Jurkat, Clone E6-1 (cell line): ENCODE data around the gene CLEC16A.
A peak's percentile ranks its signal among the peaks of the same experiment; 100 is the strongest.
"Not testable (repeated sequence)": the region's sequence is repeated elsewhere in the genome, so short reads cannot be mapped to it uniquely, and the experiment has no call there.

Experiments used
- DNase-seq: peaks from one replicate; pipeline ENCODE4 v3.0.0-alpha.2; 2011; ENCODE audit warnings: low read depth, low spot score
- H3K4me3 ChIP-seq: 2 replicates; pipeline ENCODE4 v1.5.1; 2011; ENCODE audit warnings: mild to moderate bottlenecking, low read length, control low read depth, moderate library complexity

The CLEC16A gene

DNA sequence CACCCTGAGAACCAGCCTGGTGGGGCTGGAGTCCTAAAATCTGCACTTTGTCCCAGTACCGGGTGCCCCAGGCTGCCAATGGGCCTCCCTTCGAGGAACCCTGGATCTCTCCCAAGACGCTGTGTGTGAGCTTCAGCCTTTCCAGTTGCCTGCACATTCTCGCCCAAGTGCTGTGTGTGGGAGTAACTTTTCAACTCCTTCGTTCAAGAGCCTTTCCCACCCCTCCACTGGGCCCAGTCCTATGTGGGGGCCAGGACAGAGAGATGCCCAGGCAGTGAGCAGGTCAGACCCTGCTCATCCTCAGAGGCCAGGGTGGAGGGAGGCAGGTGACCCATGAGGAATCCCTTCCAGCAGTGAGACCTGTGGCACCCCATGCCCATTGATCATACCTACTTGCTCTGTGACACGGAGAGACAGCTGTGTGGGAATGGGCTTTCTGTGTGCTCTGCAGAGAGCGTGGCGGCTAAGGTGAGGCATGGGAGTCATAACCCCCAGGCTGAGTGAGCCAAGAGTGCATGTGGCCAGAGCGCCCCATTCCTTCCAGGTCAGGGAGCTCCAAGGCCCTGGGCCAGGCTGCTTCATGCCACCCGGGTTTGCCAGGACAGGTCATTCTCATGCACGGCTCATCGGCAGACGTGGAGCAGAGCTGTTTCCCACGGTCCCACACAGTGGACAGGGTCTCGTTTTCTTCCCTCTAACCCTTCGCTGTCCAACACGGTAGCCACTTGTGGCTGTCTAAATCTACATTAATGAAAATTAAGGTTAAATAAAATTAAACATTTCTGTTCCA is 154.4 kb downstream of the CLEC16A start:
- H3K4me3 ChIP-seq = no peak overlapping the region
- no peak for DNase-seq

DNA sequence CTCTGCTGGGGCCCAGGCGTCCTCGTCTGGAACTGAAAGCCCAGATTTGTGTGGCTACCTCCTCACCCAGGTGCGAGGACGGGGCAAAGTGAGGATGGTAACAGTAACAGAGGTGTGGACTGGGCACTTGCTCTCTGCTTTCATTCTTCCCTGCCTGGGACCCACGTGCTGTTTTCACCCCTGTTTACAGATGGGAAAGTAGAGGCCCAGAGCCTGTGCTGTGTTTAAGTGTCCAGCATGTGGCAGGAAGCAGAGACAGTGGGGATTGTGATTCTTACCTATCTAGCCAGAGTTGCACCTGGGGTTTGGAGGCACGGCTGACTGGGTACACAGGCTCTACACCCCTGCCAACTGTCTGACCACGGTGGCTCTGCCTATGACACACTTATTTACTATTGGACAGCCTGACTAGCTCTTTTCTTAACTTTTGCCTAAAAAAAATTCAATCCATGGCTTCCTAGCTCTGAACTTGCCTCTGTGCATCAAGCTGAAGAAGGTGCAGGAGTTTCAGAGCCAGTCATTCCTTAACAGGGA is 155.4 kb downstream of the CLEC16A start:
- no peak for DNase-seq
- H3K4me3 ChIP-seq = no peak overlapping the region

DNA sequence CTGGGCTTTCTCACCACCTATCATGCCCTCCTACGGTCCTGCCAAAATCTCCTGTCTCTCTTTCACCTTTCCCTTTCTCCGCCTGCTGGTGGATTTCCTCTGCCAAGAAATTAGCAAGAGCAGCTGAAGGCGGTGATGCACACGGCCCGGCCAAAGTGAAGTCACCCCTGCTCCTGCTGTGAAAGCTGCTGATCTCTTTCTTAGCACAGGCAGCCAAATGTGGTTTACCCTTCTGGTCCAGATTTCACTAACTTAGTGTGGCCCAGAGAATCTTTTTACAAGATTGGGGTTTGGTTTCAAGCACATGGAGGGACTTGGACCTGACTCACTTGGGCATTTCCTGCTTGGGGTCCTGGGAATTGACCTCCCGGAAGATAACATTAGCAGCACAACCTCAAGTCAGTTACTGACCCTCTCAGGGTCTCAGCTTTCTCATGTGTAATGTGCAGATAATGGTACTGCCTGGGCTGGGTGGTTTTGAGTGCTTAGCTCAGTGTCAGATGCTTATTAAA is 155.9 kb downstream of the CLEC16A start:
- no peak overlapping the region for H3K4me3 ChIP-seq
- DNase-seq = no peak

DNA sequence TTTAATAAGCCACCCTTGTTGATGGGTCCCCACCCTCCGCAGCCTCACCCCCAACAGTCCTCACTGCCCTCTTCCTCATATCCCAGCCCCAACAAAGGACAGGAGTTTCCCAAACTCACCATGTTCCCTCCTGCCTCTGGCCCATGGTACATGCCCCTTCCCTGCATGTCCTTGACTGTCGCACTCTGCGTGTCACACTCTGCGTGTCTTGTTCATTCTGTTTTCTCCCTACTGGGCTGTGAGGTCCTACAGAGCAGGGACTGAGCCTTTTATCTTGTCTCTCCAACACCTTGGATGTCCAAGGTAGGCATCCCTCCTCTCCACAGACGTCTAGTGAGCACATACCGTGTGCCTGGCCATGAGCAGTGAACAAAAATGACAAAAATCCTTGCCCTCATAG is 156.9 kb downstream of the CLEC16A start:
- DNase-seq = no peak
- no peak overlapping the region for H3K4me3 ChIP-seq

DNA sequence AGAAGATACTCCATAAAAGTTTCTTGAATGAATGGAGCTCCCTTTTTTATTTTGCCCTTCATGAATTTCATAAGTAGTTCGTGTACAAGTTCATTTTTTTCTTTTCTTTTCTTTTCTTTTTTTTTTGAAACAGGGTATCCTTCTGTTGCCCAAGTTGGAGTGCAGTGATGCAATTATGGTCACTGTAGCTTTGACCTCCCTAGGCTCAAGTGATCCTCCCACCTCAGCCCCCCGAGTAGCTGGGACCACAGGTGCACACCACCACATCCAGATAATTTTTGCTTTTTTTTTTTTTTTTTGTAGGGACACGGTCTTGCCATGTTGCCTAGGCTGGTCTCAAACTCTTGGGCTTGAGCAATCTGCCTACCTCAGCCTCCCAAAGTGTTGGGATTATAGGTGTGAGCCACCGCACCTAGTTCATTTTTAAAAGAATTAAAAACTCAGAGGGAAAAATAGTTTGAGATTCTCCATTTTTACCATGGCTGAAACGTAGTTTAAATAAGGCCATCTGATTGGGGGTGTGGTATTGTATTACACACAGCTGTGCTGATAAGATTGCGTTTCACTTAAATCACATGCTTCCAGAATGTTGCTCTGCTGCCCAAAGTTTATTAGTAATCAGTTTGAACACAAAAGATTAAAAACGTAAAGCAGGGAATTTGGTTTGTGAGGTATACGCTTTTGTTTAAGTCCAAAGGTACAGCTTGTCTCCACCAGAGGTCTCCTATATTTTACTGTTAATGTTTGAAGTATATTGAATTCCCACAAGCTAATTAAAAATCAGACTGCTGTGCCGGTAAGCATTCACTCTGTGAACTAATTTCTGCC is 157.5 kb downstream of the CLEC16A start:
- H3K4me3 ChIP-seq = no peak overlapping the region
- no peak for DNase-seq

DNA sequence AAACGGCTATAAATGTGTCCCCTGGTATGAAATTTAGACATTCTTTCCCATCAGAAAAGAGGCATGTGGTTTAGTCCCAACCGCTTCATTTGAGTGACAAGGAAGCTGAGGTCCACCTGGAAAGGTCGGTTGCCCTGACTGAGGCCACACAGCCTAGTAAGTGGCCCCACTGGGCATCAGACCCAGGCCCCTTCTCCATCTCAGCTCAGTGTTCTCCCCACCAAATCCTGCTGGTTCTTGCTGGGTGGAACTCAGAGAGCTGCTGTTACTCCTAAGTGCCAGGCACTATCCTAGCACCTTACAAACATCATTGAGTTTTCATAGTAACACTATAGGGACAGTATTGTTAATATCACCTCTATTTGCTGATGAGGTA is 158.1 kb downstream of the CLEC16A start:
- H3K4me3 ChIP-seq = no peak overlapping the region
- no peak for DNase-seq

DNA sequence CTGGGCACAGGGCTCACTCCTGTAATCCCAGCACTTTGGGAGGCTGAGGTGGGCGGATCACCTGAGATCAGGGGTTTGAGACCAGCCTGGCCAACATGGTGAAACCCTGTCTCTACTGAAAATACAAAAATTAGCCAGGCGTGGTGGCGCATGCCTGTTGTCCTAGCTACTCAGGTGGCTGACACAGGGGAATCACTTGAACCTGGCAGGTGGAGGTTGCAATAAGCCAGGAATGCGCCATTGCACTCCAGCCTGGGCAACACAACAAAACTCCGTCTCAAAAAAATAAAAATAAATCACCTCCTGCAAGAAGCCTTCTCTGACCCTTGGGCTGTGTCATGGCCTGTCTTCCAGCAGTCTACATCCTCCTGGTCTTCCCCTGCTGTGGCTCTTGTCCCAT is 158.9 kb downstream of the CLEC16A start:
- H3K4me3 ChIP-seq, DNase-seq: not testable (repeated sequence)

DNA sequence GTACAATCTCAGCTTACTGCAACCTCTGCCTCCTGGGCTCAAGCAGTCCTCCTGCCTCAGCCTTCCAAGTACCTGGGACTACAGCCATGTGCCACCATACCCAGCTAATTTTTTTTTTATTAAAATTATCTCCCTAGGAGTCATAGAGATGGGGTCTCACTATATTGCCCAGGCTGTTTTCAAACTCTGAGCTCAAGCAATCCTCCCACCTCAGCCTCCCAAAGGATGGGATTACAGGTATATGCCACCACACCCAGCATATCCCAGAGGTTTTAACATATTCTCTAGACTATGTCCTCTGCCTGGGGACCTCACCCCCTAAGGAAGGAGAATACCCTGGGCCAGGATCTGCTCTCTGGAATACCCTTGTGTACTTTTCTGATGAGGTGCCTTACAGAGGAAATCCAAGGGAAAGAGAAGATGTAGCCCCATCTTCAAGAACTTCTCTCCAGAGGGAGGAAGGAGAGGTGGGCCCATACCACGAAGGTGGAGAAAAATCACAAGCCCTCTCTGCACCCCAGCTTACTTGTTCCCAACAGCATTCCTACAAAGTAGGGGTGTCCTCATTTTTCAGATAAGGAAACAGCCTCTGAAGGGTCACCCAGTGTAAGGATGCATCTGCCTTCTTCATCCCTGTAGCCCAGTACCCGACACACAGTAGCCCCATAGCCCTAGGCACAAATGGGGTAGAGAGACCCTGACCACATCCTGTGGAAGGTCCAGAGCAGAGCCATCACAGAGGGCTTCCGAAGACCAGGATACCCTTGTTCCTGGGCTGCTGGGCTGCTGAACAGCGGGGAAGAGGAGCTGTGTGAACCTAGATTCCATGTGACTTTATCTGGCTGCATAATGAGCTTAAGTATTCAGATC is 160.0 kb downstream of the CLEC16A start:
- H3K4me3 ChIP-seq = no peak overlapping the region
- no peak for DNase-seq

DNA sequence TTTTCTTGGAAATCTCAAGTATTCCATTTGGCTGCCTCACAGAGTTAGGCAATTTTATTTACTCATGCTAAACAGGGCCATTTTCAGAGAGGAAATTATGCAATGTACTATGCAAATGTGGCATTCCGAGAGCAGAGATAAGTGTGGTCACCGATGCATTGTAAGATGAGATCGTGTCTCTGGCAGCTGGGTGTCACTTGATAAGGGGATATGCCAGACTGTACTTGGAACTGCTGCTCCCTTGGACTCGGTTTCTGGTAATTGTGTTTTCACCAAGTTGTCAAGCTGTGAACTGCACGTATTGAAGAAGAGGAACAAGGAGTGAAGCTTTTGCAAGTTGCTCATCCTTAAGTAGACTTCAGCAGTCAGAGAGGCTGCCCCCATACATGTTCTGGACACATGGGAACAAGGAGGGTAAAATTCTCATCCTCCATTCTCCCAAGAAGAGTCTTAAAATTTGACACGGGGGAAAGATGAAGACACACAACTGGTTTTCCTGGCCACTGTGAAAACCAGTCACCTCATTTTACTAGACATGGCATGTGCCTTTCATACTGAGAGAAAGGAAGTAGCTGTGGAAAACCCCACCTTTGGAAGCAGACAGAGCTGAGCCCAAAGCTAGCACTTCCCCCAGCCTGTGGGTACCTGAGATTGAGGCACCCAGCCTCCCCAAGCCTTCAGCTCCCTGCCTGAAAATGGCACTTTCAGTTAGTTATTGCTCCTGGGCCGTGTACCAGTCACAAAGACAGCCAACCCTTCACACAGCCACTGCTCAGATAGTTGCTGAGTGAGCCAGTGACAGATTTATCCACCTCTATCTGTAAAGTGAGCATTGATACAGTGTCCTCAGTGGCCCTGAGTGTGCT is 160.9 kb downstream of the CLEC16A start:
- DNase-seq = peak; percentile 78
- no peak overlapping the region for H3K4me3 ChIP-seq

DNA sequence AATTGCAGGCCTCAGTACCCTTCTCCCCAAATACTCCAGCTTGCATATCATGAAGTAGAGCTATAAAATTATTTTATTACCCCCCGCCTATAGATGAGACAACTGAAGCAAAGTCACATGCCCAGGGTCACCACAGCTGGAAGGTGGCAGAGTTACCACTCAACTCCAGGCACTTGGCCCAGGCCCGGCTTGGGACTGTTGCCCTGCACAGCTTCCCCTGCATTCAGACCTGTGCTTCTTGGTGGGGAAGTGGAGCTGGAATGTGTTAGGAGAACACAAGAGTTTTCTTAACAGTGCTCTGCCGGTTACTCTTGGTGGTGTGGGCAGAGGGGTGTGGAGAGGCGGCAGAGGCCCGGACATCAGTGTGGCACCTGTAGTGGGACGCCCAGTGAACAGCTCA is 162.4 kb downstream of the CLEC16A start:
- no peak for DNase-seq
- no peak overlapping the region for H3K4me3 ChIP-seq

DNA sequence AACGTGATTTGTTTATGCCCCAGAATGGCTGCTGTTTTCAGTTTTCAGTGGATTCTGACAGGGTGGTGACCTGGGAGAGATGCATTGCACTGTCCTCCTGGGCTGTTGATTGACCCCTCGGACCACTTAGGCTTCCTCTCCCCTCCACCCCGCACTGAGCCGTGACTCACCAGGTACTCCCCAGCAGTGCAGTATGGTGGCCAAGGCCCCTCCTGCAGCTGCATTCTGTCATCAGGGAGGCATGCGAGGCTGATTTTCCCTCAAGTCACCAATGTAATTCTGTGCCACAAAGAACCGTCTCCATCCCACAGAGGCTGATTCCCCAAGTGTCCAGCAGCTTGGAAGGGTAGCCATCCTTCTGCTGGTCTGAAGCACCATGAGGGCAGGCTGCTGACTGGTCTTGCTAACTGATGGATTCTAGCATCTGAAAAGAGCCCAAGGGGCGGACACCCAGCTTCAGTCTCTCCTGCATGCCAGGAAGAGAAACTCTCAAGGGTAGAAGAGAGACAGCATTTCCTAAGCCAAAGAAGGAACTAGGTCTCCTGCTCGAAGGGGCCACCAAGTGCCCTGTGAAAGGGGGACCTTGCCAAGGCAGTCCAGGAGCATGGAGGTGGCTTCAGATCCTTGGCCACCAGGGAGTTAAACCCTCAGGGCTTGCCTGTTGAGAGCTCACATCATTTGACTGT is 163.6 kb downstream of the CLEC16A start:
- no peak for DNase-seq

DNA sequence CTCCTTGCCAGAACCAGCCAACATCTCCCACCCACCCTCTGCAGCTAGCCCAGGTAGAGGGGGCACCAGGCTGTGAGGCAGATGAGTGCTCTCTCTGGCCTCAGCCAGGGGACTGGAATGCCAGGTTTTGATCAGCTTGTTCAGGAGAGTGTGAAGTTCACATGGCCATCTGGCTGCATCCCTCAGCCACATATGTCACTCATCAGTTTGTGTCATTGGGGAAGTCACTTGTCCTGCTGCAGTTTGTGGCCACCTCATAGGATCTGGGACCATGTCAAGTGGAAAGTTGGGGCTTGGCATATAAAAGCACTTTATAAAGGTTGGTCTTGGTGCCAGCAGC is 164.1 kb downstream of the CLEC16A start:
- H3K4me3 ChIP-seq = no peak overlapping the region
- no peak for DNase-seq

More for the DNA sequence above, 163.6 kb downstream of the CLEC16A start:
- H3K4me3 ChIP-seq = no peak overlapping the region

DNA sequence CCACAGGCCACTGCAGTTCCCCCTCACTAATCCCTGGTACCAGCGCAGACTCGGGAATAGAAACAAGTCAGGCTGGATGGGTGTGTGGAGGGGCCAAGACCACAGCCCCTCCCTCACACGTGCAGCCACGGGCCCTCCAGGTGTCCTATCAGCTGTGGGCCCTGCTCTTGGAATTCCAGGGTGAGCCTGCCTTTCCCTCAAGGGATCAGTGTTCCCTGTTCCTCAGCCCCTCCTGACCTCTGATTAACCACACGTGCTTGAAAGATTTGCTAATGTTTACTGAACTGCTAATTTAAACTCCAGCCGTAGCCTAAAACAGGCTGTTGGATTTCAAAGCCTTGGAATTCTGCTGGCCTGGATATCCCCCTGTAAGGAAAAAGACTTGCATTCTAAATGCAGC is 165.2 kb downstream of the CLEC16A start:
- no peak for DNase-seq

DNA sequence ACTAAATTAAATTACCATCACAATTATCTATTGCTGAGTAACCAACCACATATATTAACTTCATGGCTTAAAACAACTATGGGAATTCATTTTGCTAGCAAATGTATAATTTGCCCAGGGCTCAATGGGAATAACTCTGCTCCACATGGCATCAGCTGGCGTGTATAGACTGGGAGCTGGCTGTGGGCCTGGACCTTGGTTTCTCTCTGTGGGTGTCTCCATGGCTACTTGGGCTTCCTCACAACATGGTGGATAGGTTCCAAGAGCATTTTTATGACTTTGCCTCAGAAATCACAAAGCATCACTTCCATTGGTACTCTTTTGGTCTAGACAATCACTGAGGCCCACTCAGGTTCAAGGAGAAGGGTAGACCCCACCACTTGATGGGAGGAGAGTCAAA is 166.8 kb downstream of the CLEC16A start:
- no peak for DNase-seq
- H3K4me3 ChIP-seq = no peak overlapping the region

More for the DNA sequence above, 165.2 kb downstream of the CLEC16A start:
- no peak overlapping the region for H3K4me3 ChIP-seq

DNA sequence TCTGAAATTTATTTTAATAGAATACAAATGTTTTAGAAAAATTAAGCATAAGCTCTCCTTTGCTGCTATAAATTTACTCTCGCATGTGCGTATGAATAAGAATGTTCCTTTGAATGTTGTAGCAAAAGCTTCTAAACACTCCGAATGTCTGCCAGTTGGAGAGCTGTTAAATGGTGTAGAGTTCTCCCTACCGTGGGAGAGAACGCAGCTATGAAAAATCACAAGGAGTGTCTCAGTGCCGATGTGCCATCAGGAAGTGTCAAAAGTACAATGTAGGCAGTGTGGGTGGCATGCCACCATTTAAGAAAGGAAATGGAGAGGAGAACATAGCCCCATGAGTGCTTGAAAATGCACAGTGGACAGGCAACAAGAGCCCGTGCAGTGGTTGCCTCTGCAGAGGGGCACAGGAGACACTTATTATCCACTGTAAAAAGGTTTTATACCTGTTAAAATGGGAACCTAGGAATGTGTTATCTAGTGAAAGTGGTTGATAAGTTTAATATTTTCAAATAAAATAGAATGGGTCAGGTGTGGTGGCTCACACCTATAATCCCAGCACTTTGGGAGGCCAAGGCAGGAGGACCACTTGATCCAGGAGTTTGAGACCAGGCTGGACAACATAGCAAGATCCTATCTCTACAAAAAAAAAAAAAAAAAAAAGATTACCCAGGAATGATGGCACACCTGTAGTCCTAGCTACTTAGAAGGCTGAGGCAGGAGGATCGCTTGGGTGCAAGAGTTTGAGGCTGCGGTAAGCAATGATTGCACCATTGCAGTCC is 167.7 kb downstream of the CLEC16A start:
- H3K4me3 ChIP-seq = no peak overlapping the region
- DNase-seq = no peak

DNA sequence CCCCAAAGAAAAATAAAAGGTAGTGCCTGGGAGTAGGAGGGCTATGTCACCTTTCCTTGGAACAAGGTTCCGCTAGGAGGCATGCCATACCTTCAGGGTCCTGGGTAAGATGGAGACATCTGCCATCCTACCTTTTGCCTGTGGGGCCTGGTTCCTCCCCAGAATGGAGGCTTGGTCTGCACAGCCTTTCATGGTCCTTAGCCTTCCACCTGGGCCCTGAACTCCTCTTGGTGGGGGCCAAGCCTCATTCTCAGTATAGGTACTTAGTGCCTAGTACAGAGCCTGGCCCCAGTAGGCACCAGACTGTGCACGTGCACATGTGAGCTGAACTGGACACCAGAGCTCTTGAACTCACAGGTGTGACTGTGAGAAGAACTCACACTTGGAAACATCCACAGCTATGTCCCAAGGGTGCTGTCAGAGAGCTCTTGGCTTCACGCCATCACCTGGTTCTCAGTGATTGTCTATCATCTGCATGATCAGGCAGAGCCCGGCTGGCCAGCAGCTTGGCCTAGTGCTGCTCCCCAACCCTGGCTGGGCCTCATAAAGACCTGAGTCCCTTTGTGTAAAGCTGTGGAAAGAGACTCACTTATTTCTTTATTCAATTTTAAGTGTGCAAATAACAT is 168.5 kb downstream of the CLEC16A start:
- DNase-seq = no peak
- no peak overlapping the region for H3K4me3 ChIP-seq
